H9 (cell line): ENCODE results near the gene KIF14. TPM values are rescaled to one million over a fixed set of nuclear protein-coding genes. Genes with fewer than 3 reads are reported as not detected.
A peak's percentile ranks its signal among the peaks of the same experiment; 100 is the strongest.

ENCODE experiments used
- DNase-seq: peaks from one replicate; pipeline ENCODE4 v3.0.0-alpha.2; 2017
- H2AFZ ChIP-seq: one replicate; pipeline ENCODE4 v1.6.1; 2013; ENCODE audit warnings: mild to moderate bottlenecking, low read length, control low read depth, moderate library complexity
- H2AK5ac ChIP-seq: 2 replicates; pipeline ENCODE4 v1.6.1; 2013; ENCODE audit warnings: low read length, control low read depth, mixed read lengths; ENCODE audit not compliant: insufficient read length
- H2BK120ac ChIP-seq: one replicate; pipeline ENCODE4 v1.6.1; 2013; ENCODE audit warnings: low read depth, mild to moderate bottlenecking, low read length, control low read depth, inconsistent platforms; ENCODE audit not compliant: poor library complexity, severe bottlenecking
- H2BK12ac ChIP-seq: 2 replicates; pipeline ENCODE4 v1.6.1; 2013; ENCODE audit warnings: low read length, control low read depth, mixed read lengths, low read depth; ENCODE audit not compliant: insufficient read length
- H2BK15ac ChIP-seq: 2 replicates; pipeline ENCODE4 v1.6.1; 2013; ENCODE audit warnings: low read depth, low read length, control low read depth
- H2BK20ac ChIP-seq: one replicate; pipeline ENCODE4 v1.6.1; 2013; ENCODE audit warnings: low read depth, mild to moderate bottlenecking, low read length, control low read depth, inconsistent platforms; ENCODE audit not compliant: poor library complexity, severe bottlenecking
- H2BK5ac ChIP-seq: 2 replicates; pipeline ENCODE4 v1.6.1; 2013; ENCODE audit warnings: low read length, control low read depth, mixed read lengths; ENCODE audit not compliant: insufficient read length
- H3K14ac ChIP-seq: 2 replicates; pipeline ENCODE4 v1.6.1; 2013; ENCODE audit warnings: low read length, control low read depth; ENCODE audit not compliant: insufficient read depth
- H3K18ac ChIP-seq: 2 replicates; pipeline ENCODE4 v1.6.1; 2013; ENCODE audit warnings: low read depth, mild to moderate bottlenecking, mixed read lengths, low read length, control low read depth; ENCODE audit not compliant: insufficient read length
- H3K23ac ChIP-seq: 2 replicates; pipeline ENCODE4 v1.6.1; 2013; ENCODE audit warnings: low read length, control low read depth, mixed read lengths, low read depth; ENCODE audit not compliant: insufficient read length
- H3K23me2 ChIP-seq: 2 replicates; pipeline ENCODE4 v1.6.1; 2013; ENCODE audit warnings: low read depth, mild to moderate bottlenecking, mixed read lengths, low read length, control low read depth; ENCODE audit not compliant: insufficient read length, poor library complexity, severe bottlenecking
- H3K27ac ChIP-seq: 2 replicates; pipeline ENCODE4 v1.5.1; 2013; ENCODE audit warnings: low read length, control low read depth, mixed read lengths, low read depth; ENCODE audit not compliant: insufficient read length
- H3K27me3 ChIP-seq: 2 replicates; pipeline ENCODE4 v1.6.1; 2013; ENCODE audit warnings: low read length, control low read depth, inconsistent platforms; ENCODE audit not compliant: insufficient read depth
- H3K4ac ChIP-seq: 2 replicates; pipeline ENCODE4 v1.6.1; 2013; ENCODE audit warnings: low read depth, mild to moderate bottlenecking, control low read depth, inconsistent platforms, low read length, moderate library complexity
- H3K4me1 ChIP-seq: 2 replicates; pipeline ENCODE4 v1.6.1; 2013; ENCODE audit warnings: low read length, control low read depth, inconsistent platforms; ENCODE audit not compliant: insufficient read depth
- H3K4me2 ChIP-seq: 2 replicates; pipeline ENCODE4 v1.6.1; 2013; ENCODE audit warnings: low read length, control low read depth, mixed read lengths; ENCODE audit not compliant: insufficient read length, insufficient read depth
- H3K56ac ChIP-seq: 2 replicates; pipeline ENCODE4 v1.6.1; 2013; ENCODE audit warnings: low read depth, mild to moderate bottlenecking, mixed read lengths, low read length, control low read depth; ENCODE audit not compliant: insufficient read length
- H3K79me1 ChIP-seq: 2 replicates; pipeline ENCODE4 v1.6.1; 2013; ENCODE audit warnings: low read depth, mild to moderate bottlenecking, moderate library complexity, low read length, control low read depth, inconsistent platforms; ENCODE audit not compliant: insufficient read depth, poor library complexity, severe bottlenecking
- H3K79me2 ChIP-seq: 2 replicates; pipeline ENCODE4 v1.6.1; 2013; ENCODE audit warnings: low read length, control low read depth, inconsistent platforms; ENCODE audit not compliant: insufficient read depth
- H3K9ac ChIP-seq: 2 replicates; pipeline ENCODE4 v1.6.1; 2013; ENCODE audit warnings: low read length, control low read depth, mixed read lengths; ENCODE audit not compliant: insufficient read length; ENCODE audit errors: extremely low read depth
- H3K9me3 ChIP-seq: one replicate; pipeline ENCODE4 v1.6.1; 2013; ENCODE audit warnings: low read depth, low read length, inconsistent platforms; ENCODE audit not compliant: control insufficient read depth
- H3T11ph ChIP-seq: one replicate; pipeline ENCODE4 v1.6.1; 2013; ENCODE audit warnings: mild to moderate bottlenecking, low read length, control low read depth, inconsistent platforms
- H4K20me1 ChIP-seq: one replicate; pipeline ENCODE4 v1.6.1; 2013; ENCODE audit not compliant: control insufficient read depth, insufficient read length, insufficient read depth
- H4K5ac ChIP-seq: 2 replicates; pipeline ENCODE4 v1.6.1; 2013; ENCODE audit warnings: low read depth, mild to moderate bottlenecking, mixed read lengths, low read length, control low read depth; ENCODE audit not compliant: insufficient read length
- H4K8ac ChIP-seq: replicated peaks from 2 replicates; pipeline ENCODE4 v1.6.1; 2013; ENCODE audit warnings: low read length, control low read depth, mixed read lengths, low read depth; ENCODE audit not compliant: insufficient read length
- H4K91ac ChIP-seq: 2 replicates; pipeline ENCODE4 v1.6.1; 2013; ENCODE audit warnings: low read depth, mild to moderate bottlenecking, moderate library complexity, mixed read lengths, low read length, control low read depth; ENCODE audit not compliant: insufficient read length
- H3K27ac Mint-ChIP-seq, 3 experiments: 2 replicates in 2 of 3; 3 replicates in 1 of 3; pipeline ENCODE4 v1.8.0; 2020 to 2021; ENCODE audit warnings: mixed read lengths in 3 of 3, mild to moderate bottlenecking in 1 of 3, moderate library complexity in 1 of 3
- H3K27me3 Mint-ChIP-seq: 2 replicates; pipeline ENCODE4 v1.8.0; 2021; ENCODE audit warnings: low read depth, mild to moderate bottlenecking, moderate library complexity, mixed read lengths
- H3K36me3 Mint-ChIP-seq, 3 experiments: 2 replicates in 2 of 3; 3 replicates in 1 of 3; pipeline ENCODE4 v1.8.0; 2020 to 2021; ENCODE audit warnings: low read depth in 3 of 3, mixed read lengths in 3 of 3; ENCODE audit not compliant: insufficient read depth in 1 of 3
- H3K4me1 Mint-ChIP-seq, 2 experiments: 2 replicates each; pipeline ENCODE4 v1.8.0; 2020; ENCODE audit warnings: mixed read lengths in 2 of 2
- H3K4me3 Mint-ChIP-seq, 2 experiments: 2 replicates in 1 of 2; 3 replicates in 1 of 2; pipeline ENCODE4 v1.8.0; 2020 to 2021; ENCODE audit warnings: mild to moderate bottlenecking in 2 of 2, mixed read lengths in 2 of 2, moderate library complexity in 1 of 2
- H3K9me3 Mint-ChIP-seq, 2 experiments: 2 replicates in 1 of 2; 3 replicates in 1 of 2; pipeline ENCODE4 v1.8.0; 2020; ENCODE audit warnings: mild to moderate bottlenecking in 2 of 2, mixed read lengths in 2 of 2, moderate library complexity in 1 of 2
- WGBS: extraction: QIAGEN DNeasy Blood & Tissue Kit; methylation state at CpG from one replicate; pipeline ENCODE4 v1.1.7; 2013; ENCODE audit warnings: missing lambda C conversion rate, low lambda C conversion rate, mixed read lengths; ENCODE audit not compliant: insufficient read length; ENCODE audit errors: extremely low coverage; 5-methylcytosine and 5-hydroxymethylcytosine counted together
- total RNA-seq: library from RNA; stranded (reverse); gene quantifications from 2 replicates; pipeline ENCODE4 v1.2.1, GENCODE V29; 2021
- TF ChIP-seq, protein P1 (sequence below): fragments of 200-600 bp; sonication (generic); conservative IDR thresholded peaks from 3 replicates; pipeline ENCODE4 v1.8.0; 2021; ENCODE audit warnings: antibody characterized with exemption, mild to moderate bottlenecking

The KIF14 gene
- total RNA-seq, 1 experiment from 2014 or later, result 18.2 TPM

- no CpG with 5 or more reads among the region's 4 CpGs for WGBS
- Histone ChIP-seq H3K4me2 (no peak overlapping the region), H3K23ac (no peak overlapping the region), H2AK5ac (no peak overlapping the region), H3K9ac (no peak overlapping the region), H2BK12ac (no peak overlapping the region), H3K18ac (no peak overlapping the region), H2BK120ac (no peak overlapping the region), H3K27ac (no peak overlapping the region), H3K27me3 (no peaks in the 10 kb centered on the region), H3K14ac (no peak overlapping the region), H2BK20ac (no peak overlapping the region), H3K79me2 (no peaks in the 10 kb centered on the region), H3K23me2 (no peaks in the 10 kb centered on the region), H3K79me1 (no peaks in the 10 kb centered on the region), H3K4me1 (no peaks in the 10 kb centered on the region), H4K5ac (no peak overlapping the region), H4K91ac (no peak overlapping the region), H3K4ac (no peak overlapping the region), H3T11ph (no peak overlapping the region), H4K8ac (no peak overlapping the region), H3K9me3 (no peaks in the 10 kb centered on the region), H2AFZ (no peak overlapping the region), H2BK5ac (no peak overlapping the region), H3K56ac (no peak overlapping the region), H4K20me1 (no peaks in the 10 kb centered on the region), H2BK15ac (no peak overlapping the region)
- Mint-ChIP-seq H3K9me3 (no peaks in the 10 kb centered on the region), H3K4me1 (peaks cover 9 to 19% of the 10 kb centered on the region in 2 experiments; a peak in 3 of 4 replicates), H3K27ac (peak overlapping the region in 1 of 3 experiments; percentile 12; a peak in 1 of 7 replicates), H3K36me3 (peaks cover 38 to 82% (median 67%) of the 10 kb centered on the region in 3 experiments), H3K4me3 (no peak overlapping the region), H3K27me3 (no peaks in the 10 kb centered on the region)
- TF ChIP-seq, protein P1, sequence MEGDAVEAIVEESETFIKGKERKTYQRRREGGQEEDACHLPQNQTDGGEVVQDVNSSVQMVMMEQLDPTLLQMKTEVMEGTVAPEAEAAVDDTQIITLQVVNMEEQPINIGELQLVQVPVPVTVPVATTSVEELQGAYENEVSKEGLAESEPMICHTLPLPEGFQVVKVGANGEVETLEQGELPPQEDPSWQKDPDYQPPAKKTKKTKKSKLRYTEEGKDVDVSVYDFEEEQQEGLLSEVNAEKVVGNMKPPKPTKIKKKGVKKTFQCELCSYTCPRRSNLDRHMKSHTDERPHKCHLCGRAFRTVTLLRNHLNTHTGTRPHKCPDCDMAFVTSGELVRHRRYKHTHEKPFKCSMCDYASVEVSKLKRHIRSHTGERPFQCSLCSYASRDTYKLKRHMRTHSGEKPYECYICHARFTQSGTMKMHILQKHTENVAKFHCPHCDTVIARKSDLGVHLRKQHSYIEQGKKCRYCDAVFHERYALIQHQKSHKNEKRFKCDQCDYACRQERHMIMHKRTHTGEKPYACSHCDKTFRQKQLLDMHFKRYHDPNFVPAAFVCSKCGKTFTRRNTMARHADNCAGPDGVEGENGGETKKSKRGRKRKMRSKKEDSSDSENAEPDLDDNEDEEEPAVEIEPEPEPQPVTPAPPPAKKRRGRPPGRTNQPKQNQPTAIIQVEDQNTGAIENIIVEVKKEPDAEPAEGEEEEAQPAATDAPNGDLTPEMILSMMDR, result no peak
- DNase-seq, result no peak
Measured at GRCh38 chr1:200658037-200658818, 37.7 kb upstream of the KIF14 start.
